Neural cell (in vitro differentiated cells): ENCODE measurements around the gene ASCC1. TPM values are rescaled to one million over a fixed set of nuclear protein-coding genes. Genes with fewer than 3 reads are reported as not detected.

Experiments
- H2AFZ ChIP-seq: fragments of 200-600, 300-800 bp; sonication (generic), shearing (Covaris generic); 2 replicates; pipeline ENCODE4 v1.6.0; 2014; ENCODE audit warnings: low read depth, mild to moderate bottlenecking, antibody characterized with exemption, low read length, moderate library complexity
- H3F3A ChIP-seq: fragments of 200-600 bp; shearing (Covaris generic); 2 replicates; pipeline ENCODE4 v1.6.1; 2016; ENCODE audit warnings: mild to moderate bottlenecking, moderate library complexity, mixed read lengths, antibody characterized with exemption, low read length; ENCODE audit not compliant: insufficient read depth, poor library complexity, severe bottlenecking
- H3K27ac ChIP-seq: fragments of 200-600, 300-800 bp; sonication (generic), shearing (Covaris generic); 2 replicates; pipeline ENCODE4 v1.5.1; 2014; ENCODE audit warnings: mild to moderate bottlenecking, low read length, moderate library complexity
- H3K27me3 ChIP-seq: fragments of 300-800, 200-600 bp; sonication (generic), shearing (Covaris generic); 2 replicates; pipeline ENCODE4 v1.6.0; 2014; ENCODE audit warnings: mild to moderate bottlenecking, low read depth, low read length, moderate library complexity; ENCODE audit not compliant: insufficient read depth
- H3K36me3 ChIP-seq: fragments of 300-800, 200-600 bp; sonication (generic), shearing (Covaris generic); 2 replicates; pipeline ENCODE4 v1.5.1; 2014; ENCODE audit warnings: mild to moderate bottlenecking, antibody characterized with exemption, low read length, moderate library complexity; ENCODE audit not compliant: insufficient read depth
- H3K4me2 ChIP-seq: fragments of 300-800, 200-600 bp; sonication (generic), shearing (Covaris generic); 2 replicates; pipeline ENCODE4 v1.6.0; 2014; ENCODE audit warnings: mild to moderate bottlenecking, low read length
- H3K4me3 ChIP-seq: fragments of 300-800, 200-600 bp; sonication (generic), shearing (Covaris generic); 2 replicates; pipeline ENCODE4 v1.5.1; 2014; ENCODE audit warnings: mild to moderate bottlenecking, low read length, moderate library complexity
- H3K79me2 ChIP-seq: fragments of 200-600 bp; shearing (Covaris generic); replicated peaks from 2 replicates; pipeline ENCODE4 v1.6.0; 2014; ENCODE audit warnings: mild to moderate bottlenecking, low read length, moderate library complexity; ENCODE audit not compliant: insufficient read depth
- H3K9ac ChIP-seq: fragments of 300-800, 200-600 bp; sonication (generic), shearing (Covaris generic); 2 replicates; pipeline ENCODE4 v1.6.1; 2016; ENCODE audit warnings: mild to moderate bottlenecking, low read length, mixed read lengths
- H3K9me2 ChIP-seq: fragments of 200-600 bp; shearing (Covaris generic); 2 replicates; pipeline ENCODE4 v1.6.1; 2016; ENCODE audit warnings: mild to moderate bottlenecking, low read length, mixed read lengths; ENCODE audit not compliant: insufficient read depth
- H3K9me3 ChIP-seq: fragments of 200-600, 300-800 bp; sonication (generic), shearing (Covaris generic); 2 replicates; pipeline ENCODE4 v1.6.1; 2016; ENCODE audit warnings: mild to moderate bottlenecking, mixed run types, low read length, moderate library complexity, mixed read lengths
- H4K20me1 ChIP-seq: fragments of 200-600 bp; shearing (Covaris generic); 2 replicates; pipeline ENCODE4 v1.6.1; 2016; ENCODE audit warnings: mild to moderate bottlenecking, mixed run types; ENCODE audit not compliant: insufficient read depth
- CTCF ChIP-seq: fragments of 450-650 bp; IDR thresholded peaks from 2 replicates; pipeline ENCODE4 v1.5.1; 2014; ENCODE audit warnings: antibody characterized with exemption, mild to moderate bottlenecking, moderate library complexity; ENCODE audit not compliant: poor library complexity, severe bottlenecking
- EP300 ChIP-seq: fragments of 450-650 bp; conservative IDR thresholded peaks from 2 replicates; pipeline ENCODE4 v1.6.1; 2014; ENCODE audit warnings: antibody characterized with exemption, mild to moderate bottlenecking, moderate library complexity; ENCODE audit not compliant: poor library complexity, severe bottlenecking
- EZH2 ChIP-seq: fragments of 200-600, 300-800 bp; shearing (Covaris generic), sonication (generic); IDR thresholded peaks from 2 replicates; pipeline ENCODE4 v1.6.1; 2014; ENCODE audit warnings: antibody characterized with exemption, low read length, borderline replicate concordance, mild to moderate bottlenecking; ENCODE audit not compliant: insufficient read depth, poor library complexity, severe bottlenecking
- MXI1 ChIP-seq: fragments of 450-650 bp; conservative IDR thresholded peaks from 2 replicates; pipeline ENCODE4 v1.6.1; 2014; ENCODE audit warnings: antibody characterized with exemption, mild to moderate bottlenecking; ENCODE audit not compliant: poor library complexity, severe bottlenecking
- POLR2AphosphoS5 ChIP-seq: IDR thresholded peaks from 2 replicates; pipeline ENCODE4 v1.6.1; 2012
- RAD21 ChIP-seq: fragments of 450-650 bp; conservative IDR thresholded peaks from 2 replicates; pipeline ENCODE4 v1.6.1; 2014; ENCODE audit warnings: antibody characterized with exemption, mild to moderate bottlenecking, moderate library complexity
- REST ChIP-seq: IDR thresholded peaks from 2 replicates; pipeline ENCODE4 v1.6.1; 2012; ENCODE audit warnings: borderline replicate concordance
- SMC3 ChIP-seq: fragments of 450-650 bp; conservative IDR thresholded peaks from 2 replicates; pipeline ENCODE4 v1.6.1; 2014; ENCODE audit warnings: antibody characterized with exemption, mild to moderate bottlenecking, moderate library complexity; ENCODE audit not compliant: poor library complexity
- TAF1 ChIP-seq: IDR thresholded peaks from 2 replicates; pipeline ENCODE4 v1.6.1; 2012; ENCODE audit warnings: low read depth
- polyA plus RNA-seq: library from polyadenylated mRNA; depleted of rRNA; stranded (reverse); fragments of >200 nt; gene quantifications from 2 replicates; pipeline ENCODE4 v1.2.3, GENCODE V29; 2014

The ASCC1 gene
- polyA plus RNA-seq, 1 donor from 2014 or later, result 39.6 TPM

DNA sequence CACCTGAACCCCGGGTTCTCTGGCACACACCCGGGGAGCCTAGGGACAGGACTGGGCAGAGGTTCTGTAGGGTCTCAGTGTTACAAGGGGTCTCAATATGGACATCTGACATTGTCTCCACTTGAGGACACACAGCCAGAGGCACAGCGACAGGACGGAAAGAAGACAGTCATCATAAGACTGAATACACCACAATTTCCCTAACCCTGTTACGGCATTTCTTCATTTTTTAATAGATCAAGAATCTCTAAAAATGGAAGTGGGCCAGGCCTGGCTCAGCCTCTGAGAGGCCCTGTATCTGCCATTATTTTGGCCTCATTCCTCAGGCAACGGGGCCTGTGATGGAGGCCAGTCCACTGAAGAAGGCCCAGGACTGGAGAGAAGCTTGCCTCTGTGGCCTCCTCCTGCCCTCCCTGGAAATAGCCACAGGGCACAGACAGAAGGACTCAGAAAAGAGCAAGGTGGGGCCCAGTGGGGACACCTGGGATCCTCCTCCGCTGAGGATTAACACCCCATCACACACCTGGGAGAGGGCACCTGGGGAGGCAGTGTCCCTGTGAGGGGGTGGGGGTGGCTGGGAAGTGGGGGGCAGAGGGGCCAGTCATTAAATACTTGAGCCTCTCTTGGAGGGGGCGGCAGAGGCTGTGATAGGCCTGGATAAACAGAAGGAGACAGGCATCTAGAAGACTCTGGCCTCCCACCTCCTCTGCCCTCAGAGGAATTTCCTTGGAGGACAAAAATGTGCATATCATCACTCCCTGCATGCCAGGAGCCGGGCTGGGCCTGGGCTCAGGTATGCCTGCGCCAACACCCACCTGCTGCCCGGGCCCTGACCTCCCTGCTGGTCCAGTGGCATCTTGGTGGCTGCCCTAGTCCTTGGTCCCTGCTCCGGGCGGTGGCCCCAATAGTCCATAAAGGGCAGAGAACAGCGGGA, 135.8 kb downstream of the ASCC1 start:
- Histone ChIP-seq H4K20me1 (no peaks in the 10 kb centered on the region), H3K9ac (peak overlapping the region; percentile 3), H3F3A (no peaks in the 10 kb centered on the region), H3K27ac (no peak overlapping the region), H3K27me3 (peaks cover 9% of the 10 kb centered on the region), H3K79me2 (no peaks in the 10 kb centered on the region), H3K9me2 (no peaks in the 10 kb centered on the region), H3K9me3 (no peaks in the 10 kb centered on the region), H2AFZ (no peak overlapping the region), H3K4me2 (no peak overlapping the region), H3K36me3 (no peaks in the 10 kb centered on the region), H3K4me3 (no peak overlapping the region)
- no peak for TF ChIP-seq SMC3
- TF ChIP-seq EP300, result no peak
- TF ChIP-seq MXI1, result no peak
- no peak for TF ChIP-seq RAD21
- no peak for TF ChIP-seq POLR2AphosphoS5
- no peak for TF ChIP-seq EZH2
- TF ChIP-seq TAF1, result no peak
- TF ChIP-seq CTCF, result no peak

DNA sequence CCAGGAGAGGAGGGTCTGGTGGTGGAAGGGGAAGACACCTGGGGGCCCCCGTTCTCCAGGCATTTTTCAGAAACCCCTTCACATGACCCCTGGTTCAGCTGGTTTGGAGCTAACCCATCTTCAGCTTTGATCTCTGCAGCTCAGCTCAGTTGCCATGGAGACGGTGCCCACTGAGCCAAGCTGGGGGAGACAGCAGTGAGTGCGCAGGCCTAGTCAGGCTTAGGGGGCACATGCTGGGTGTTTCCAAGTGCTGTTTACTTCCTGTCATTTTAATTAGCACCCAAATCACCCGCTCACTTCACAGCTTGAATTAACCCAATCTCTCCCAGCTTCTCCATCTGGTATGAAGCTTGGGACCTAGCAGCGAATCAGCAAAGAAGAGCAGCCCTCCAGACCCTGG, 136.7 kb downstream of the ASCC1 start:
- Histone ChIP-seq H4K20me1 (no peaks in the 10 kb centered on the region), H2AFZ (no peak overlapping the region), H3K4me2 (no peak overlapping the region), H3K9me3 (no peaks in the 10 kb centered on the region), H3K27me3 (no peaks in the 10 kb centered on the region), H3K9me2 (no peaks in the 10 kb centered on the region), H3K9ac (peak overlapping the region; percentile 23), H3F3A (no peaks in the 10 kb centered on the region), H3K27ac (no peak overlapping the region), H3K36me3 (no peaks in the 10 kb centered on the region), H3K4me3 (peak overlapping the region; percentile 29), H3K79me2 (no peaks in the 10 kb centered on the region)
- TF ChIP-seq RAD21 (no peak), TAF1 (no peak)

GRCh38 chr10:72077275-72077990, 138.6 kb downstream of the ASCC1 start:
- no peaks in the 10 kb centered on the region for H3K9me3 ChIP-seq
- H4K20me1 ChIP-seq, result no peaks in the 10 kb centered on the region
- H3F3A ChIP-seq, result no peaks in the 10 kb centered on the region
- H3K27me3 ChIP-seq, result no peaks in the 10 kb centered on the region
- no peaks in the 10 kb centered on the region for H3K36me3 ChIP-seq
- no peak overlapping the region for H3K9ac ChIP-seq
- H2AFZ ChIP-seq, result no peak overlapping the region
- H3K4me3 ChIP-seq, result no peak overlapping the region
- no peak for TF ChIP-seq POLR2AphosphoS5
- no peak for TF ChIP-seq CTCF
- no peak for TF ChIP-seq REST
- no peak for TF ChIP-seq SMC3
- TF ChIP-seq EP300, result no peak
- no peak for TF ChIP-seq EZH2
- TF ChIP-seq TAF1, result no peak
- no peak for TF ChIP-seq MXI1
- TF ChIP-seq RAD21, result no peak
- no peaks in the 10 kb centered on the region for H3K79me2 ChIP-seq
- no peak overlapping the region for H3K4me2 ChIP-seq
- H3K27ac ChIP-seq, result no peak overlapping the region
- no peaks in the 10 kb centered on the region for H3K9me2 ChIP-seq
